H7 (cell line): Measurements from ENCODE around the gene ZCCHC4. TPM values are rescaled to one million over a fixed set of nuclear protein-coding genes. Genes with fewer than 3 reads are reported as not detected.

ENCODE experiments used
- DNase-seq: peaks from one replicate; pipeline ENCODE4 v3.0.0; 2012
- H3K27me3 ChIP-seq: 2 replicates; pipeline ENCODE4 v1.6.0; 2011; ENCODE audit warnings: mild to moderate bottlenecking, low read length; ENCODE audit not compliant: control insufficient read depth, insufficient read depth
- H3K36me3 ChIP-seq: replicated peaks from 2 replicates; pipeline ENCODE4 v1.5.1; 2011; ENCODE audit warnings: low read length; ENCODE audit not compliant: control insufficient read depth, insufficient read depth
- H3K4me3 ChIP-seq: 2 replicates; pipeline ENCODE4 v1.5.1; 2011; ENCODE audit warnings: low read depth, mild to moderate bottlenecking, control low read depth, low read length, moderate library complexity; ENCODE audit not compliant: insufficient read depth
- total RNA-seq: library from RNA; depleted of rRNA; stranded (reverse); fragments of >200 nt; shearing (Covaris generic); gene quantifications from 2 replicates; pipeline ENCODE4 v1.2.3, GENCODE V29; 2014

The ZCCHC4 gene
- total RNA-seq, 1 experiment from 2014 or later = 12.4 TPM

DNA sequence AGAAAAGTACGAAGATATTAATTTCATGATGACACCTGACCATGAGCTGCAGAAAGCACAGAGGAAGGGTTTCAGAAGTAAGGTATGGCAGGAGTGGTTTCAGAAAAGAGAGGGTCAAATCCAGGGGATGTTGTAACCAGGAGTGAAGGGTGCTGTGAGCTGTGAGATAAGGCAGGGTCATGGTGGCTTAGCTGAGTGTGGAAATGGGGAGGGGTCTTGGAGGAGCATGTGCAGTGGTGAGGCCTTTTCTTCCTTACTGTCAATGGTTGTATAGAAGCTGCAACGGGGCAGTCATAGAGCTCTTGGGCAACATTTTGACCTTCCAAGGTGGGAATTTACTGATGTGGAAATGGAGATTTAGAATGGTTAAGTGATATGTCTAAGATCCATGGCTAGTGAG, 67.0 kb downstream of the ZCCHC4 start:
- Histone ChIP-seq H3K27me3 (no peaks in the 10 kb centered on the region), H3K4me3 (no peak overlapping the region), H3K36me3 (peaks cover 7% of the 10 kb centered on the region)
- DNase-seq = no peak

DNA sequence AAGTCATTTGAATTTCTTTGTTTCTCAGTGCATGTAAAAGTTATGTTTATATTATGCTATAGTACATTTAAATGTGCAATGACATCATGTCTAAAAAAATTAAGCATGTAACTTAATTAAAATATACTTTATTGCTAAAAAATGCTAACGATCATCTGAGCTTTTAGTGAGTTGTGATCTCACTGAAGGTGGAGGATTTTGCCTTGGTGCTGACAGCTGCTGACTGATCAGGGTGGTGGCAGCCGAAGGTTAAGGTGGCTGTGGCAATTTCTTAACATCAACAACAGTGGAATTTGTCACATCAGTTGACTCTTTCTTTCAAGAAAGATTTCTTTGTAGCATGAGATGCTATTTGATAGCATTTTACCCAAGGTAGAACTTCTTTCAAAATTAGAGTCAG, 71.1 kb downstream of the ZCCHC4 start:
- Histone ChIP-seq H3K36me3 (peaks cover 9% of the 10 kb centered on the region), H3K27me3 (no peaks in the 10 kb centered on the region), H3K4me3 (no peak overlapping the region)
- DNase-seq = no peak

DNA sequence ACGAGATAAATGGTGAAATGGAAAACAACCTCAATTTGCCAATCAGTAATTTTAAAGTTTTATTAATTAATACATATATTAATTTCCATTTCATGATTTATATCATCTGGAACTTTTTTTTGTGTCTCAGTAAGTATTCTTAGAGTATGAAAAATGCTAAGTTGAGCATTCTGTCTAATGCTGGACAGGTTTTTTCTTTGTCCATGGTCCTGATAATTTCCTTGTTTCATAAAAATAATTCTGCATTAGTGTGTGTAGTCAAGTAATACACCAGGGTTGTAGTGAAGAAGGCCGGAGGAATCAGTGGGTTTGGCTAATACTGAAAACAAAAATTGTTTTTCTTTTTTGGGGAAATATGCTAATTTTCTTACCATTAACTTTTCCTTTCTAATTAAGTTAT, 74.4 kb downstream of the ZCCHC4 start:
- no peak for DNase-seq
- Histone ChIP-seq H3K36me3 (peaks cover 9% of the 10 kb centered on the region), H3K27me3 (no peaks in the 10 kb centered on the region), H3K4me3 (no peak overlapping the region)

DNA sequence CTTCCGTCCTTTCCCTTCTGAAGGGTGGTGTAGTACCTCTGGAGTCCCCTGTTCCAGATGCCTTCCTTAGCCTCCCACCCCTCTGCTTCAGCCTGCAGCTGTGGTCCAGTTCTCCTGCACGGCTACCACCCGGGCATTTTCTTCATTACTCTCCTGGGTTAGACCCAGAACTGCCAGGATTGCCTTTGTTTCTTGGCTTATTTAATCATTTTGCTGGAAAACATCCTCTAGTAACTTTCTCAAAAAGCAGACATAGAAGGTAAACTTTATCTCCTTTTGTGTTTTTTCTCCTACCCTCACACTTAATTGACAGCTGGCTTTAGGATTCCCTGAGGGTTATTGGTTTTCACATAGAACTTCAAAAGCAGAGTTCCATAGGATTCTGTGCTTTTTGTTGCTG, 84.7 kb downstream of the ZCCHC4 start:
- Histone ChIP-seq H3K36me3 (peaks cover 19% of the 10 kb centered on the region), H3K27me3 (no peaks in the 10 kb centered on the region), H3K4me3 (no peak overlapping the region)
- DNase-seq = no peak

DNA sequence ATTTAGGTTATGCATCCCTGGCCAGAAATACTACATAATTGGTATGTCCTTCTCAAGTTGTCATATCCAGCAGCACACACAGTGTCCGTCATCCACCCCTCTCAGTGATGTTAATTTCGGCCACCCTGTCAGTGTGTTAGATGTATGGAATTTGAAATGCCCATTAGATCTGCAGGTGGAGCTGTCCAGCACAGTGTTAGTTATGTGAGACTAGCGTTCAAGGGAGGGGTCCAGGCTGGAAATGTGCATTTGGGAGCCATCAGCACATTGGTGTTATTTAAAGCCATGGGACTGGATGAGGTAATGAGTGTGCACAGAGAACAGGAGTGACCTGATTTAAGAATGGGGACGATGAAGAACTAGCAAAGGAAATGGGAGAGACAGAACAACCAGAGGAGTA, 86.9 kb downstream of the ZCCHC4 start:
- H3K36me3 ChIP-seq = peaks cover 12% of the 10 kb centered on the region

DNA sequence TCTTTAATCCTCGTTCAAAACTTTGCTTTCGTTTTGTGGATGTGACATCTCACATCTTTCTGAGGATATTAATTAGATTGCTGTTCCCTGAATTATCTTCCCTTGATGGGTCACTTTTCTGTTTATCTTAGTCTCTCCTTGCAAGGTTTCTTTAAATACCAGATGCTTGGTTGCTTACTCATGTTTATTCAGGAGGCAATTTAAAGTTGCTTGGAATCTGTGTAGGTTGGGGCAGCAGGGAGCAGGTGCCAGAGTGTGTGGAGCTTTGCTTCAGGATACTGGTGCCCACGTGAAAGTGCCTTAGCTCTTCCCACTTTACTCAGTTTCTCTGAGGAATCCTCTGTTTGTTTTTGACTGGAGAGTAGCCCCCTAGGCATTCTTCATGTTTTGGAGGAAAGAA, 88.5 kb downstream of the ZCCHC4 start:
- DNase-seq = no peak
- peaks cover 11% of the 10 kb centered on the region for H3K36me3 ChIP-seq

More for the DNA sequence above, 86.9 kb downstream of the ZCCHC4 start:
- no peak overlapping the region for H3K4me3 ChIP-seq
- no peaks in the 10 kb centered on the region for H3K27me3 ChIP-seq
- DNase-seq = no peak

DNA sequence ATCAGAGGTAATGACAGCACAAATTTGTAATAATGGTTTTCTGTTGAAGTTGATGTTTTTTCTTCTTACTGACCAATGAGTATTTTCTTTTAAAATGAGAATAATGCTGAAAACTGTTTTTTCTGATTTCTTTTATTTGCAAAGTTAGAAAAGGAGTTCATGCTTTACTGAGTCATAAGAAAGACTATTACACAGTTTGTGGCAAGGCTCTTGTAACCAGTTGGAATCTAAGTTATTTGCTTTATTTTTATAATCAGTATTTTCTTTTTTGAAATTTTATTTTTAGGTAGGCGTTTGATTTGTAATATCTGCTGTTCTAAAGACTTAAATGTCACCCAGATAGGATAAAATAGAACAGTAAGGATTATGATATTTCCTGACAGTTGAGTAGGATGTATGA, 89.9 kb downstream of the ZCCHC4 start:
- Histone ChIP-seq H3K27me3 (no peaks in the 10 kb centered on the region), H3K36me3 (peaks cover 9% of the 10 kb centered on the region), H3K4me3 (no peak overlapping the region)
- DNase-seq = no peak

More for the DNA sequence above, 88.5 kb downstream of the ZCCHC4 start:
- Histone ChIP-seq H3K27me3 (no peaks in the 10 kb centered on the region), H3K4me3 (no peak overlapping the region)

DNA sequence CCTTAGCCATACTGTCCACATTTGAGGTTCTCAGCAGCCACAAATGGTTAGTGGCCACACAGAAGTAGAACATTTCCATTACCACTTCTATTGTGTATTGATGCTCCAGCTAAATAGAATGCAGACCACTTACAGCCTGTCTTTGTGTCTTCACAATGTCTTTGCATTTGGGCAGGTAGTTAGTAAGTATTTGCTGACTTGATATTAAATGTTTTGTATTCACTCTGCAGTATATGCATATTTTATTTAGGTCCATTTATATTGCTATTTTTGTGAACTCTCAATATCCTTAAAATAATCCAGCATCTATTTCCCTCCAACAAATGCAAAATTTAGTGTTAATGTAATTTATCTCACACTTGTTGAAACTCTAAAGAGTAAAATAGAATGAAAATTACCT, 91.1 kb downstream of the ZCCHC4 start:
- Histone ChIP-seq H3K36me3 (peaks cover 5% of the 10 kb centered on the region), H3K27me3 (no peaks in the 10 kb centered on the region), H3K4me3 (no peak overlapping the region)
- DNase-seq = no peak

DNA sequence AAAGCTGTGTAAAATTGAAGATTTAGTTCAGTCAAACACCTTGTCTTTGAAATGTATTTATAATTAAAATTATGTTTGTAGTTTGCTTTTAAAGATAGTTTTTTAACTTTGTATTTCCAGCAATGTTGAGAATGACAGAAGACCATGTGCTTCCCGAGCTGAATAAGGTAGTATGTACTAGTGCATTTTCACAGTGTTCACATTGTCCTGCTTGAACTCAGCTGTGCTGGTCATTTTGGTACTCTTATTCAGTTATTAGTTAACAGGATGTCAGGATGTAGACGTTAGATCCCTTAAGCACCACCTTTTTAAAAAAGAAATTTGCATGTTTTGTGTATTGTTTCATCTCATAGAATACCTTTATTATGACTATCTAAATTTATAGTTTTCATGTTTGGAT, 92.9 kb downstream of the ZCCHC4 start:
- H3K27me3 ChIP-seq = no peaks in the 10 kb centered on the region
- peaks cover 7% of the 10 kb centered on the region for H3K36me3 ChIP-seq
- H3K4me3 ChIP-seq = no peak overlapping the region
- no peak for DNase-seq

DNA sequence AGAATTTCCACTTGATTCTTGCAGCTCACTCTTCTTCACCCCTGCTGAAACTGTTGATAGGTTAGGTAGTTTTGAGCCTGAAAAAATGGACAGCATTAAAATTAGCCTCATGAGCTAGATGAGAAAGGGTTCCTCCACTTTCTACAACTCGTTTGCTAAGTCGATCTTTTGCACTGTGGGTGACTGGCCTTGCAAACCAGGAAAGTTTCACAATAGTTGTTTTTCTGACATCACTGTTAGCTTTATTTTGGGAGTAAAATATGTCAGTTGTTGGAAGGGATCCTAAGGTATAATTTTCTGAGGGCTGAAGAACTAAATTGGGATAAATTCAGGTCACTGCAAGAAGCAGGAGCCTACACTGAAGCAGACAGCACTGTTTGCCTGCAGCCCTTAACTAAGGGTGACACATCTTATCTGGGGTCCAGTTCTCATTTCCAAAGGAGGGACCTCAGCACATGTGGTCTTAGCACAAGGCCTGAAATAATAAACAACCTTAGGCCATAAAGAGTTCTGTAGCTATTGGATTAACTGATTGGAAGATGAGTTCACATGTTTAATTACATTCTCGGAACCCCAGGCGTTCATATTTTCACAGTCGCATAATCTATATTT, 93.6 kb downstream of the ZCCHC4 start:
- DNase-seq = no peak
- no peak overlapping the region for H3K4me3 ChIP-seq
- H3K36me3 ChIP-seq = peaks cover 7% of the 10 kb centered on the region
- no peaks in the 10 kb centered on the region for H3K27me3 ChIP-seq

DNA sequence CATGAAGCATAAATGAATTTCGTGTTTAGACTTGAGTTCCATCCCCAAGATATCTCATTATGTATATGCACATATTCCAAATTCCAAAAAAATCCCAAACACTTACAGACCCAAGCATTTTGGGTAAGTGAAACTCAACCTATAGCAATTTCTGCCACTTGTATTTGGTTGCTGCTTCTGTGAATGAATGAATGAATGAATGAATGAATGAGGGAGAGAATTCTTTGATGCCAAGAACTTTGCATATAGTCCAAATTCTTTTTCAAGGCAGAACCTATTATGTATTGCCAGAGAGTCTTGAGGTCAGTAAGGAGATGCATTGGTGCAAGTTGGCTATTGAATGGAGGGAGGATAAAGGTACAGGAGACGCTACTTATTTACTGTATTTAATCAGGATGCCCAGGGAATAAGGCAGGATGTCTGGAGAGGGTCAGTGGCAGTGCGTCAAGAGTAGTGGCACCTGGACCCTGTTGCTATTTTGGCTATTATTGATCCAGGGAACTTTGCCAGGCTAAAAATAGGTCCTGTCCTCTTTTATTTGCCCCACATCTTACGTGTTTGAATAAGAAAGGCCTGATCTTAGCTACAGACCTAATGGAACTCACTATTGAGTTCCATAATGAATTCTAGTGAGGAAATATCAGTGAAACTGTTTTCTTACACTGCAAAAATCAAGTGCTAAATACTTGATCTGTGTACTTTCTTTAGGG, 98.4 kb downstream of the ZCCHC4 start:
- no peak for DNase-seq
- Histone ChIP-seq H3K36me3 (peaks cover 6% of the 10 kb centered on the region), H3K27me3 (no peaks in the 10 kb centered on the region)

DNA sequence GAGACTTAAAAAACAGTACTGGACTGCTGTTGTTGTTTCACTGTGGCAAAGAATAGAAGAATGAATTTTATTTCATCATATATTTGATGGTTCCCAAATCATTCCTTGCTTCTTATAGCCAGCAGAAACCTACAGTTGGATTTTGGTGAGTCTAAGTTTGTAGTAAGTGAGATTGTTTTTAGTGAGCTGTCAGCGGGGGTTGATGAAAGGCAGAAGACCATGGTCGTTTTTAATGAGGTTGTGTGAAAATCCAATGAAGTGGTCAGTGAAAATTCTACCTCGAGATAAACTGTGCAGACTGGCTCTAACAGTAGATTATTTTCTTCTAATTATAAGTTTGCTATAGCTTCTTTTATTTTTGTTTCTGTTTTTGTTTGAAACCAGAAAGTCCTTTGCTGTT, 100.7 kb downstream of the ZCCHC4 start:
- no peak overlapping the region for H3K4me3 ChIP-seq
- no peak for DNase-seq
- peaks cover 9% of the 10 kb centered on the region for H3K36me3 ChIP-seq
- no peaks in the 10 kb centered on the region for H3K27me3 ChIP-seq

More for the DNA sequence above, 98.4 kb downstream of the ZCCHC4 start:
- H3K4me3 ChIP-seq = no peak overlapping the region

DNA sequence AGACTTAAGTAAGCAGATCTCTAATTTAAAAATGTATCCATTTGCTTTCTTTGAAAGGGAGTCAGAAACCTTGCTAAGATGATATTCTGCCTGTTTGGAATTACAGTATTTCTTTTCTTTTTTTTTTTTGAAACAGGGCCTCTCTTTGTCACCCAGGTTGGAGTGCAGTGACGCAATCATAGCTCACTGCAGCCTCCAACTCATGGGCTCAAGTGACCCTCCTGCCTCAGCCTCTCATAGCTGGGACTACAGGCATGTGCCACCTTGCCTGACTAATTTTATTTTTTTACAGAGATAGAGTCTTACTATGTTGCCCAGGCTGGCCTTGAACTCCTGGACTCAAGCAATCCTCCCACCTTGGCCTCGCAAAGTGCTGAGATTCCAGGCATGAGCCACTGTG, 104.4 kb downstream of the ZCCHC4 start:
- no peak for DNase-seq
- Histone ChIP-seq H3K27me3 (no peaks in the 10 kb centered on the region), H3K4me3 (no peak overlapping the region), H3K36me3 (peaks cover 5% of the 10 kb centered on the region)
